ENCODE results near the gene SS18L1. TPM values are rescaled to one million over a fixed set of nuclear protein-coding genes. Genes with fewer than 3 reads are reported as not detected.

The SS18L1 gene
- total and polyA plus RNA-seq, 10 of the 15 experiments (the other 5 are each of a cell fraction or from before 2014, with no cell fraction given): 1.8 to 20.0 (median 6.6) TPM

DNA sequence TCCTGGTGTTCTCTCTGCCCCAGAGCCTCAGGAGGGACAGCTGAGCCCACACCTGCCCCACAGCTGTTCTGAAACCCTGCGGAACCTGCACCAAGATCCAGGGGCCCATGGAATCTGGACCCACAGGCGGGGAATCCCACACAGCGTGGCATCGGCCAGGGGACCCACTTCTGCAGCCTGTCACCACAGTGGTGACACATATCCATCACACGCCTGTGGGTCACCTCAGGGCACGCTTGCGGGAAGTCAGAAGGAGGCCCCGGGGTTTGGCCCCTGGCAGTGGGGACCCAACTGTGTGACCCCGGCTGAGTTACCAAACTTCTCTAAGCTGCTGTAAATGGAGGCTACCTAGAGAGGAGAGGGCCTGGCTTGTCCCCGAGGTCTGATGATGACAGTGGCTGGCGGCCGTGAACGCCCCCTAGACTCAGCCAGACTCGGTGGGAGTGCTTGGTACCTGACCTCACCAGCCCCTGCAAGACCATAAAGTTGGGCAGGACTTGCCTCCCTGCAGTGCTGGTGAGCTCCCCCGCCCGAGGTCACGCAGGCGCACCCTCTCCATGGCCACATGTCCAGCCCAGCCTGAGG is 78.8 kb downstream of the SS18L1 start:
- RAD21 ChIA-PET (ENCODE audit: unreplicated experiment): no interaction called here
- CTCF ChIA-PET: no interaction called here
- Histone ChIP-seq H3K9me3 (replicated peaks; ENCODE audit: control insufficient read depth, insufficient read depth, low read length) (no peaks in the 10 kb centered on the region), H4K20me1 (ENCODE audit: control insufficient read depth, insufficient read depth) (no peaks in the 10 kb centered on the region; the same call in 1 of the 2 replicates), H3K4me1 (ENCODE audit: control insufficient read depth, insufficient read depth, low read length) (no peaks in the 10 kb centered on the region), H2AFZ (ENCODE audit: control insufficient read depth, low read depth, low read length) (no peak overlapping the region), H3K4me3 (no peak overlapping the region), H3K9ac (ENCODE audit: control insufficient read depth, insufficient read depth, low read length) (no peak overlapping the region), H3K27ac (ENCODE audit: control insufficient read depth, insufficient read depth) (no peak overlapping the region), H3K79me2 (ENCODE audit: control insufficient read depth, insufficient read depth, low read length) (no peaks in the 10 kb centered on the region), H3K36me3 (ENCODE audit: control insufficient read depth in 2 of 2, insufficient read depth in 2 of 2, low read length in 1 of 2) (no peaks in the 10 kb centered on the region), H3K27me3 (replicated peaks in 1 of 2; ENCODE audit: control insufficient read depth in 2 of 2, insufficient read depth in 2 of 2, low read length in 1 of 2) (peaks cover 1 to 10% of the 10 kb centered on the region in 2 experiments; a peak in 3 of 4 replicates), H3K4me2 (ENCODE audit: control insufficient read depth, insufficient read depth) (no peak overlapping the region)
- in situ Hi-C loops (cut with MboI) (no loop called here), intact Hi-C loops (cut with micrococcal nuclease; ENCODE audit: unreplicated experiment) (no loop called here)
- TF ChIP-seq STAT3 (IDR thresholded peaks at IDR 0.05; ENCODE audit: low read depth, low read length) (no peak), KAT2A (conservative IDR thresholded peaks at IDR 0.05; ENCODE audit: control insufficient read depth, low read depth, low read length) (no peak), CHD1 (IDR thresholded peaks at IDR 0.05; ENCODE audit: low read depth, low read length) (no peak), BMI1 (IDR thresholded peaks at IDR 0.05; ENCODE audit: borderline replicate concordance) (no peak), NFXL1 (IDR thresholded peaks at IDR 0.05; ENCODE audit: borderline replicate concordance) (no peak), ZNF384 (IDR thresholded peaks at IDR 0.05; ENCODE audit: borderline replicate concordance, low read depth, low read length) (no peak), RUNX3 (IDR thresholded peaks at IDR 0.05; ENCODE audit: low read length) (no peak), CHD2 (IDR thresholded peaks at IDR 0.05; ENCODE audit: borderline replicate concordance, low read depth, low read length) (no peak), FOXM1 (IDR thresholded peaks at IDR 0.05; ENCODE audit: low read depth, low read length) (no peak), BACH1 (IDR thresholded peaks at IDR 0.05; ENCODE audit: borderline replicate concordance) (no peak)
- TF ChIP-seq, protein P1, sequence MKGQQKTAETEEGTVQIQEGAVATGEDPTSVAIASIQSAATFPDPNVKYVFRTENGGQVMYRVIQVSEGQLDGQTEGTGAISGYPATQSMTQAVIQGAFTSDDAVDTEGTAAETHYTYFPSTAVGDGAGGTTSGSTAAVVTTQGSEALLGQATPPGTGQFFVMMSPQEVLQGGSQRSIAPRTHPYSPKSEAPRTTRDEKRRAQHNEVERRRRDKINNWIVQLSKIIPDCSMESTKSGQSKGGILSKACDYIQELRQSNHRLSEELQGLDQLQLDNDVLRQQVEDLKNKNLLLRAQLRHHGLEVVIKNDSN (IDR thresholded peaks at IDR 0.05; ENCODE audit: borderline replicate concordance, extremely low read length, insufficient read depth, low read depth, low read length): no peak
- TF ChIP-seq, protein P2, sequence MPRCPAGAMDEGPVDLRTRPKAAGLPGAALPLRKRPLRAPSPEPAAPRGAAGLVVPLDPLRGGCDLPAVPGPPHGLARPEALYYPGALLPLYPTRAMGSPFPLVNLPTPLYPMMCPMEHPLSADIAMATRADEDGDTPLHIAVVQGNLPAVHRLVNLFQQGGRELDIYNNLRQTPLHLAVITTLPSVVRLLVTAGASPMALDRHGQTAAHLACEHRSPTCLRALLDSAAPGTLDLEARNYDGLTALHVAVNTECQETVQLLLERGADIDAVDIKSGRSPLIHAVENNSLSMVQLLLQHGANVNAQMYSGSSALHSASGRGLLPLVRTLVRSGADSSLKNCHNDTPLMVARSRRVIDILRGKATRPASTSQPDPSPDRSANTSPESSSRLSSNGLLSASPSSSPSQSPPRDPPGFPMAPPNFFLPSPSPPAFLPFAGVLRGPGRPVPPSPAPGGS (IDR thresholded peaks at IDR 0.05; ENCODE audit: borderline replicate concordance, insufficient read depth, low read depth, low read length, poor library complexity, severe bottlenecking): no peak
- ATAC-seq (no peak), FAIRE-seq (no peak), DNase-seq (ENCODE audit: low read depth, low spot score) (no peak)
- WGBS (ENCODE audit: insufficient coverage, insufficient replicate concordance, low lambda C conversion rate, missing lambda C conversion rate): 47% methylated on average over 18 of the region's 18 CpGs
- POLR2A ChIA-PET: no interaction called here
- BruUV-seq (replicated peaks): no TSS peak
- SMC1A ChIA-PET (ENCODE audit: uncharacterized antibody, unreplicated experiment): no interaction called here
